NCI-H82 treated with DMSO at 0.1 percent for 48 hours (cell line): ENCODE data around the gene STX2.
A peak's percentile ranks its signal among the peaks of the same experiment; 100 is the strongest.
"Not testable (repeated sequence)": the region's sequence is repeated elsewhere in the genome, so short reads cannot be mapped to it uniquely, and the experiment has no call there.

Source experiments
- DNase-seq: peaks from one replicate; lab custom pipeline; 2025; ENCODE audit not compliant: unreplicated experiment; lab: John Stamatoyannopoulos, UW

Gene STX2

GRCh38 chr12:130768120-130768519, 70.9 kb downstream of the STX2 start:
- no peak for DNase-seq

- DNase-seq = no peak
Observed at GRCh38 chr12:130766470-130766869, 72.6 kb downstream of the STX2 start.

- no peak for DNase-seq
Observed at GRCh38 chr12:130765186-130765659, 73.8 kb downstream of the STX2 start.

- DNase-seq = no peak
Observed at GRCh38 chr12:130764475-130765185, 74.4 kb downstream of the STX2 start.

- DNase-seq = no peak
Observed at GRCh38 chr12:130764073-130764472, 75.0 kb downstream of the STX2 start.

- no peak for DNase-seq
Observed at GRCh38 chr12:130762319-130762675, 76.8 kb downstream of the STX2 start.

GRCh38 chr12:130761537-130762318, 77.3 kb downstream of the STX2 start:
- peak; percentile 25 for DNase-seq

- DNase-seq = peak; percentile 5
Observed at GRCh38 chr12:130754234-130754901, 84.7 kb downstream of the STX2 start.

- DNase-seq = no peak
Observed at GRCh38 chr12:130752692-130753230, 86.3 kb downstream of the STX2 start.

GRCh38 chr12:130752037-130752436, 87.0 kb downstream of the STX2 start:
- not testable (repeated sequence) for DNase-seq

GRCh38 chr12:130748786-130749185, 90.3 kb downstream of the STX2 start:
- DNase-seq = no peak

- peak; percentile 34 for DNase-seq
Observed at GRCh38 chr12:130747867-130748740, 90.9 kb downstream of the STX2 start.

GRCh38 chr12:130746546-130746945, 92.5 kb downstream of the STX2 start:
- no peak for DNase-seq

- DNase-seq = no peak
Observed at GRCh38 chr12:130745921-130746320, 93.1 kb downstream of the STX2 start.

GRCh38 chr12:130744274-130744673, 94.8 kb downstream of the STX2 start:
- no peak for DNase-seq

GRCh38 chr12:130743606-130744005, 95.4 kb downstream of the STX2 start:
- no peak for DNase-seq

GRCh38 chr12:130743176-130743575, 95.9 kb downstream of the STX2 start:
- no peak for DNase-seq

- no peak for DNase-seq
Observed at GRCh38 chr12:130742716-130743115, 96.3 kb downstream of the STX2 start.

GRCh38 chr12:130742112-130742511, 96.9 kb downstream of the STX2 start:
- no peak for DNase-seq
